ENCODE data around the gene ZBTB20. TPM values are rescaled to one million over a fixed set of nuclear protein-coding genes. Genes with fewer than 3 reads are reported as not detected.

Gene ZBTB20
- polyA plus RNA-seq, 1 of the 3 experiments (the other 2 are of a cell fraction): 0.43 TPM

DNA sequence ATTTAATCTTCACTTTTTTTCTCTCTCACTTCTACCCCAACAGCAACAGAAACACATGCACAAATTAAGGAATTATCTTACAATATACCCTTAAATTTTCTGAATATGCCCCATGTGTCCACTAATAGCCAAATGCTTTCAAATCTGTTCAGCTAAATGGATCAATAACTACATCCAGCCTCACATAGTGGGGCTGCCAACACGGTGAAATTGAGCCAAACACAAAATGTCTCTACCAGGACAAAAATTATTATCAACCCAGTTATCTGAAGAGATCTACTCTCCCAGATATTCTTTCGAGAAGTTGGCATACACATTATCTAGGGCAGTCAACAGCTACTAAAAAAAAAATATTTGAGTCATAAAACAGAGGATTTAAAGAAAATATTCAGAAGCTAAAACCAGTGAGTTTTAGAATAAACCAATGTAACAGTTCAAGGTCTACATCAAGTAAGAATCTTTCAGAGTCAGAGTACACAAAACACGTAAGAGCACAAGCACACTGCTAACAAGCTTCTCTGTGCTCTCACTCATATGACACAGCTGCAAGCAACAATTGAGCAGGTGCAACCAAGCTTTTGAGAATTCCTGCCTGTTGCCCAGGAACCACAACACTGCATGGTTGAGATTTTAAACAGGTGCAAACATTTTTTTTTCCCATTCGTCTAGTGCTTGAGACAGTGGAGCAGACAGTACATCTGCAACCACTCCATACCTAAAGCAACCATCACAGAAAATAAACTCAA, 247.7 kb downstream of the ZBTB20 start:
- no peak for DNase-seq
- Histone ChIP-seq H3K4me1 (ENCODE audit: control insufficient read depth in 1 of 2, insufficient read depth in 2 of 2, low read depth in 1 of 2, low read length in 1 of 2) (peaks cover 0 to 2% of the 10 kb centered on the region in 2 experiments; a peak in 2 of 4 replicates), H3F3A (replicated peaks; ENCODE audit: insufficient read depth) (peaks cover 4% of the 10 kb centered on the region), H3K27ac (ENCODE audit: low read depth in 2 of 2, low read length in 1 of 2) (no peak overlapping the region; a peak in 1 of 4 replicates), H3K79me2 (ENCODE audit: insufficient read depth) (no peaks in the 10 kb centered on the region), H3K9me3 (no peaks in the 10 kb centered on the region), H3K9ac (no peak overlapping the region), H2AFZ (ENCODE audit: low read depth) (no peak overlapping the region), H3K9me2 (no peaks in the 10 kb centered on the region), H3K36me3 (replicated peaks in 1 of 2; ENCODE audit: control insufficient read depth in 1 of 2, insufficient read depth in 2 of 2, low read length in 1 of 2) (no peaks in the 10 kb centered on the region), H4K20me1 (ENCODE audit: insufficient read depth) (no peaks in the 10 kb centered on the region), H3K27me3 (ENCODE audit: insufficient read depth) (no peaks in the 10 kb centered on the region), H3K4me3 (ENCODE audit: low read depth in 2 of 2, low read length in 1 of 2) (no peak overlapping the region), H3K4me2 (no peak overlapping the region)
- TF ChIP-seq ELF1 (IDR thresholded peaks at IDR 0.05) (no peak), RCOR1 (IDR thresholded peaks at IDR 0.05; ENCODE audit: low read length) (no peak), CHD2 (IDR thresholded peaks at IDR 0.05; ENCODE audit: low read length, partially characterized antibody) (no peak), IRF3 (IDR thresholded peaks at IDR 0.05; ENCODE audit: low read depth, low read length) (no peak), RAD21 (IDR thresholded peaks at IDR 0.05; ENCODE audit: low read length) (no peak), JUND (IDR thresholded peaks at IDR 0.05) (no peak), FOXM1 (IDR thresholded peaks at IDR 0.05; ENCODE audit: low read depth) (no peak), GABPA (IDR thresholded peaks at IDR 0.05; ENCODE audit: low read depth) (no peak), REST (IDR thresholded peaks at IDR 0.05; ENCODE audit: low read depth, low read length) (no peak), SMC3 (IDR thresholded peaks at IDR 0.05; ENCODE audit: low read depth, low read length) (no peak), MEF2A (IDR thresholded peaks at IDR 0.05; ENCODE audit: borderline replicate concordance, low read depth) (no peak), RXRA (IDR thresholded peaks at IDR 0.05; ENCODE audit: borderline replicate concordance, low read depth) (no peak), NRF1 (IDR thresholded peaks at IDR 0.05; ENCODE audit: low read depth, low read length) (no peak)
- TF ChIP-seq, protein P1, sequence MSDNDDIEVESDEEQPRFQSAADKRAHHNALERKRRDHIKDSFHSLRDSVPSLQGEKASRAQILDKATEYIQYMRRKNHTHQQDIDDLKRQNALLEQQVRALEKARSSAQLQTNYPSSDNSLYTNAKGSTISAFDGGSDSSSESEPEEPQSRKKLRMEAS (IDR thresholded peaks at IDR 0.05; ENCODE audit: low read depth): no peak
- TF ChIP-seq, protein P2, sequence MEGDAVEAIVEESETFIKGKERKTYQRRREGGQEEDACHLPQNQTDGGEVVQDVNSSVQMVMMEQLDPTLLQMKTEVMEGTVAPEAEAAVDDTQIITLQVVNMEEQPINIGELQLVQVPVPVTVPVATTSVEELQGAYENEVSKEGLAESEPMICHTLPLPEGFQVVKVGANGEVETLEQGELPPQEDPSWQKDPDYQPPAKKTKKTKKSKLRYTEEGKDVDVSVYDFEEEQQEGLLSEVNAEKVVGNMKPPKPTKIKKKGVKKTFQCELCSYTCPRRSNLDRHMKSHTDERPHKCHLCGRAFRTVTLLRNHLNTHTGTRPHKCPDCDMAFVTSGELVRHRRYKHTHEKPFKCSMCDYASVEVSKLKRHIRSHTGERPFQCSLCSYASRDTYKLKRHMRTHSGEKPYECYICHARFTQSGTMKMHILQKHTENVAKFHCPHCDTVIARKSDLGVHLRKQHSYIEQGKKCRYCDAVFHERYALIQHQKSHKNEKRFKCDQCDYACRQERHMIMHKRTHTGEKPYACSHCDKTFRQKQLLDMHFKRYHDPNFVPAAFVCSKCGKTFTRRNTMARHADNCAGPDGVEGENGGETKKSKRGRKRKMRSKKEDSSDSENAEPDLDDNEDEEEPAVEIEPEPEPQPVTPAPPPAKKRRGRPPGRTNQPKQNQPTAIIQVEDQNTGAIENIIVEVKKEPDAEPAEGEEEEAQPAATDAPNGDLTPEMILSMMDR (IDR thresholded peaks at IDR 0.05): no peak
- ChIA-PET CTCF (no interaction called here), POLR2A (no interaction called here)
- WGBS (ENCODE audit: low lambda C conversion rate): 62% methylated on average over 4 of the region's 4 CpGs

Data from SK-N-SH (cell line).